ENCODE data around the gene ZNF444.
"Not testable (repeated sequence)": the region's sequence is repeated elsewhere in the genome, so short reads cannot be mapped to it uniquely, and the experiment has no call there.

Gene ZNF444

DNA sequence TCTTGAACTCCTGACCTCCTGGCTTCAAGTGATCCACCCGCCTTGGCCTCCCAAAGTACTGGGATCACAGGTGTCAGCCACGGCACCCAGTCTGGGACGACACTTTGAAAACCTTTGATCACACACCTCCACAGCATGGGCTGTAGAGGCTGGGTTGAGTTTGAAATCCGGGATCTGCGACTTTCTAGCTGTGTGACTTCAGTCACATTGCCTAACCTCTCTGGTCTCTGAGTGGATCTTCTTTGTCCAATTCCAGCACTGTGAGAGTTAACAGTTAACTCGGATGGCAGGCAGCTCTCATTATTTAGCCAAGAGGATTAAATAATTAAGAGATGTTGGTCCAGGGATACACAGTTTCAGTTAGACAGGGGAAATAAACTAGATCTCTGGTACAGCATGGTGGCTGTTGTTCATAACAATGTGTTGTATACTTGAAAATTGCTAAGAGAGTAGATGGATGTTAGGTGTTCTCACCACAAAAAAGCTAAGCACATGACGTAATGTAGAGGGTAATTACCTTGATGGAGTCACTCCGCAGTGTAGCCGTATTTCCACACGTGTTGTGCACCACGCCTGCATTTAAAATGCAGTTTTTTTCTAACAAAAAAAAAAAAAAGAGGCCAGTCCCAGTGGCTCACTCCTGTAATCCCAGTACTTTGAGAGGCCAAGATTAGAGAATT, 36.6 kb downstream of the ZNF444 start:
- DNase-seq (ENCODE audit: low read depth) = no peak

DNA sequence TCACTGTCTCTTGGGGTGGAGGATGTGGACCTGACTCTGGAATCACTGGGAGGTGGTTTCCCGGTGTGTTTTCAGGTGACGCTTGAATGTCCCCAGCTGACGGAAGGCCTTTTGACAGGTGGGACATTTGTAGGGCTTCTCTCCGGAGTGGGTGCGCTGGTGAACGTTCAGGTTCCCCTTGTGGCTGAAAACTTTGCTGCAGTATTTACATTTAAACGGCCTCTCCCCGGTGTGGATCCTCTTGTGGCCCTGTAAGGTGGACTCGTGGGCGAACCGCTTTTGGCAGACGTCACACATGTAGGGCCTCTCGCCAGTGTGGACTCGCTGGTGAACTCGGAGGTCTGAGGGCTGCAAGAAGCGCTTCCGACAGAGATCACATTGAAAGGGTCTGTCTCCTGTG, 48.7 kb downstream of the ZNF444 start:
- no peak for DNase-seq (ENCODE audit: low read depth)

DNA sequence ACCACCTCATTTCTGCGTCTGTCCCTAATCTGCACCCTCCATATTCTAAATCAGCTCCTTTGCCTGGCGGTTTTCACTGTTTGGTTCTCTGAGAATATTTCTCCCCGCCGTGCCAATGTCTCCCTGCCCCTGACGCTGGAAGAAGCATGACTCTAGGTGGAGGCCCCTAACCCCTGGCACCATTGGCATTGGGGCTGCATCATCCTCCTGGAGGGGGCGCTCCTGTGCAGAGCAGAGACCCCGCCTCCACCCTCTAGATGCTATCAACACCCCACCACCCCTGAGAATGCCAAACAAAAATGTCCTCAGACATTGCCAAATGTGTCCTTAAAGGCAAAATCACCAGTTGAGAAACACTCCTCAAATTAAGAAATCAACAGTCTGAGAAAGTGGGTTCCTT, 50.0 kb downstream of the ZNF444 start:
- no peak for DNase-seq (ENCODE audit: low read depth)

DNA sequence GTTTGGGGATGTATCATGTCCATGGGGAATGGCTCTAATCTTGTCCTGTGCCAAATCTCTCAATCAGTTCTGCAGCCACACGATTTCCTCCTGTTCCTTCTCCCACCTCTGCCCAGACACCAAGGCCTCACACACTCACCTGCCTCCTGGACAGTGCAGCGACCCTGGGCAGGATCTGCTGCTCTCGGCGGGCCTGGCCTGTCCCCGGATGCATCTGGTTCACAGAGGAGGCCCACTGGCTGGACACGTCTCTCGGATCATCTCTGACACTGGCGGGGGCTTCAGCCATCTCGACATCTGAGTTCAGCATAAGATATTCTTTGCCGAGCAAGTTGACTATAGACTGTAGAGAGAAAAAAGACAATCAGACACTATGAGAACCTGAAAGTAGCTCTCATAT, 50.6 kb downstream of the ZNF444 start:
- no peak for DNase-seq (ENCODE audit: low read depth)

DNA sequence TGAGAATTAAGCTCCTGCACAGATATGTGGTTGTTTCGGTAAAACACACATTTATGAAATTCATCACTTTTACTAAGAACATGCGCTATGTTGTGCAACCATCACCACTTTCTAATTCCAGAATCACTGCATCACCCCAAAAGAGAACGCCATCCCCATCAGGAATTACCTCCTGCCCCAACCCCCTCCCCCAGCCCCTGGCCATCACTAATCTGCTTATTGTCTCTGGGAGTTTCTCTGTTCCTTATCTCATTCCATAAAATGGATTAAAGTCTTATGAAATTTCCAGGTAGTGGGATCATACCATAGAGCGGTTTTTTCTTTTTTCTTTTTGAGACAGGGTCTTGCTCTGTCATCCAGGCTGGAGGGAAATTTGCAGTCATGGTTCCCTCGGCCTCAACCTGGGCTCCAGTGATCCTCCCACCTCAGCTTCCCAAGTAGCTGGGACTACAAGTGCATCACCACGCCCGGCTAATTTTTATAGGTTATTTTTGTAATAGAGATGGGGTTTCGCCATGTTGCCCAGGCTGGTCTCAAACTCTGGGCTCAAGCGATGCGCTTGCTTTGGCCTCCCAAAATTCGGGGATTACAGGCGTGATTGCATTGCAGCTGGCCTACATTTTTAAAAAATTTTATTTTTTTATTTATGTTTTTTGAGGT, 53.0 kb downstream of the ZNF444 start:
- no peak for DNase-seq (ENCODE audit: low read depth)

DNA sequence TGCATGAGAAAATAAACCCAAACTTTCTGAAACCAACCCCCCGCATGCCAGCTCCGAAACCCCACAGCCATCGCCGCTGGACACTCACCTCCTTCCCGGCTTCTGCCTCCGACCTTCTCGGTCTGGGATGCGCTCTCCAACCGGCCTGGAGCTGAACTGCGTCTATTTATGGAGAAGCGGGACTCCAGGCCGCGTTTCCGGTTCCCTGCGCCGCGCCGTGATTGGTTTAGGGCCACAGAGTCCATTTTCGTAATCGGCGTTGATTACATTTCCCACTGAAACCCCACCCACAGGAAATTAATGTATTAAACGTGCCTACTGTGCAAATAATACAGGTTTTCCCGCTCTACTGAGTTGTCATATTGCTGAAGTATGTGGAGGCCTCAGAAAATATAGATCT, 56.6 kb downstream of the ZNF444 start, which contains the start of gene ZSCAN5B:
Gene ZSCAN5B (minus strand): TSS at position 138 of the 400 bp plus-strand sequence. CDS start 4,731 bp downstream, outside the sequence.
- not testable (repeated sequence) for DNase-seq (ENCODE audit: low read depth)

DNA sequence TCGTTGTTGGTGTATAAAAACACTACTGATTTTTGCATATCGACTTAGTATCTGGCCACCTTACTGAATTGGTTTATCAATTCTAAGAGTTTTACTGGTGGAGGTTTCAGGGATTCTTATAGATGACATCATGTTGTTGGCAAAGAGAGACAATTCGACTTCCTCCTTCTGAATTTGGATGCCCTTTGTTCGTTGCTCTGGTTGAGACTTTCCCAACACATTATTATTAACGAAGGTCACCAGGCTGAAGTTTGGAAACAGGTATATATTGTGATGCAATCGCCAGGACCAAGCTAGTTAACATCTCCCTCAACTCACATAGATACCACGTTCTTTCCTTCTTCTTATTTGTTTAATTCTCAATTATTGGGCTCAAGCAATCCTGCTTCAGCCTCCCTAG, 58.6 kb downstream of the ZNF444 start:
- no peak for DNase-seq (ENCODE audit: low read depth)

DNA sequence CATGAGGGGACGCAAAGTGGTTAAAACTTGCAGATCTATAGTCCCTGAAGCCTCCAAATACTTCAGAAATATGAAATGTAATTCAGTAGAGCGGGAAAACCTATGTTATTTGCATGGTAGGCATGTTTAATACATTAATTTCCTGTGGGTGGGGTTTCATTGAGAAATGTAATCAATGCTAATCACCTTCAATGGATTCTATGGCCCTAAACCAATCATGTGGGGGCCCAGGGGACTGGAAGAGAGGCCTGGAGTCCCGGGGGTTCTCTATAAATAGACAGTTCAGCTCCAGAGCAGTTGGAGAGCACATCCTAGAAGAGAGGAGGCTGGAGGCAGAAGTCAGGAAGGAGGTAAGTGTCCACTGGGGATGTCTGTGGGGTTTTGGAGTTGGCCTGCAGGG, 60.9 kb downstream of the ZNF444 start, which contains the start of gene ZSCAN5C:
Gene ZSCAN5C (plus strand): TSS at position 301 of the 400 bp plus-strand sequence. CDS start 3,641 bp downstream, outside the sequence.
- no peak for DNase-seq (ENCODE audit: low read depth)

DNA sequence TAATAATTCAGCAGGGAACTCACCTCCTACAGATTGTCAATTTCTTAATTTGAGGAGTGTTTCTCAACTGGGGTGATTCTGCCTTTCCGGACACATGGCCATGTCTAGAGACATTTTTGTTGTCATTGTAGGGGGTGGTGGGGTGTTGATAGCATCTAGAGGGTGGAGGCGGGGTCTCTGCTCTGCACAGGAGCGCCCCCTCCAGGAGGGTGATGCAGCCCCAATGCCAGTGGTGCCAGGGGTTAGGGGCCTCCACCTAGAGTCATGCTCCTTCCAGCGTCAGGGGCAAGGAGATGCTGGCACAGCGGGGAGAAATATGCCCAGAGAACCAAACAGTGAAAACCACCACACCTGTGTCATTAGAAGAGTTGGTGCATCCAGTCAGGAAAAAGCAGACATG, 66.5 kb downstream of the ZNF444 start:
- not testable (repeated sequence) for DNase-seq (ENCODE audit: low read depth)

DNA sequence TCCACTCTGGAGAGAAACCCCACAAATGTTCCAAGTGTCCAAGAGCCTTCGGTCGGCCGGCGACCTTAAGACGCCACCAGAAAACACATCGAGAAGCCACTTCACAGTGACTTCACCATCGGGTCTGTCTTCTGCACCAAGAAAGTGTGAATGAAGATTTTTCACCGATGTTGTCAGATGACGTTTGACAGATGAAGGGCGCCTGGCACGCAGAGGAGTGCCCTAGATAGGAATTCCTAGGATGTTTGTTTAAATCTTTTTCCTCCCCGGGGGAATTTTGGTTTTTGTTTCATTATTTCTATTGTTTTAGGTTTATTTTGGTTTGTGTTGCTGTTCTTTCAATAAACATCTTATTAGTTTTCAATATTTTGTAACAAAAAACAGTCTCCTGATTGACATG, 68.0 kb downstream of the ZNF444 start:
- no peak for DNase-seq (ENCODE audit: low read depth)

DNA sequence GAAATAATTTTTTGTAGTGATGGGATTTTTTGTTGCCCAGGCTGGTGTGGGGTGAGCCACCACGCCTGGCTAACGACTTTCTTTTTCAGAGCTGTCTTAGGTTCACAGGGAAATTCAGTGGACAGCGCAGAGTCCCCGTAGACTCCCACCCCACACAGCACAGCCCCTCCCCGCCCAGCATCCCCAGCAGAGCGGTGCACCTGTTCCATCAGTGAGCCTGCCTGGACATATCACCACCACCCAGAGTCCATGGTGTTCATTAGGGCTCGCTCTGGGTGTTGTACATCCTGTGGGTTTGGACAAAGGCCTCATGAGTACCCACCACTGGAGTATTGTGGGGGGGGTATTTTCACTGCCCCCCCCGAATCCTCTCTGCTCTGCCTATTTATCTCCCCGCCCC, 68.9 kb downstream of the ZNF444 start:
- not testable (repeated sequence) for DNase-seq (ENCODE audit: low read depth)
